Stimulated activated CD4-positive, alpha-beta T cell treated with anti-CD3 and anti-CD28 coated beads, TNF-alpha, amount 100 ng/mL, for 24 hours (primary cell): ENCODE data around the gene MYCBPAP.
"Not testable (repeated sequence)": the region's sequence is repeated elsewhere in the genome, so short reads cannot be mapped to it uniquely, and the experiment has no call there.

ENCODE experiments used
- DNase-seq, 3 experiments: peaks; one replicate each; pipeline ENCODE4 v3.0.0-alpha.2; 2020; ENCODE audit warnings: low read depth in 3 of 3

MYCBPAP gene

GRCh38 chr17:50472286-50472685, 36.0 kb upstream of the MYCBPAP start:
- no peak for DNase-seq

GRCh38 chr17:50472761-50473161, 35.5 kb upstream of the MYCBPAP start:
- DNase-seq: not testable (repeated sequence)

GRCh38 chr17:50473901-50474300, 34.3 kb upstream of the MYCBPAP start:
- DNase-seq: no peak

- DNase-seq: no peak
Measured at GRCh38 chr17:50474523-50474922, 33.7 kb upstream of the MYCBPAP start.

- no peak for DNase-seq
Measured at GRCh38 chr17:50475362-50475761, 32.9 kb upstream of the MYCBPAP start.

- DNase-seq: not testable (repeated sequence)
Measured at GRCh38 chr17:50475775-50476544, 32.3 kb upstream of the MYCBPAP start.

GRCh38 chr17:50476545-50477315, 31.5 kb upstream of the MYCBPAP start:
- no peak for DNase-seq

GRCh38 chr17:50477976-50478375, 30.3 kb upstream of the MYCBPAP start:
- DNase-seq: no peak

- peak; percentile 64 to 80 (median 76) for DNase-seq
Measured at GRCh38 chr17:50478391-50479381, 29.6 kb upstream of the MYCBPAP start, which contains the start of gene RSAD1. Gene RSAD1 (plus strand): TSS chr17:50478860. CDS start chr17:50478885, 25 bp downstream.

GRCh38 chr17:50479522-50480141, 28.6 kb upstream of the MYCBPAP start:
- peak; percentile 27 to 68 (median 48) for DNase-seq

- DNase-seq: no peak
Measured at GRCh38 chr17:50480142-50480764, 28.0 kb upstream of the MYCBPAP start.

- no peak for DNase-seq
Measured at GRCh38 chr17:50480854-50481490, 27.3 kb upstream of the MYCBPAP start.

GRCh38 chr17:50481648-50482047, 26.6 kb upstream of the MYCBPAP start:
- DNase-seq: no peak

- no peak for DNase-seq
Measured at GRCh38 chr17:50482110-50482509, 26.1 kb upstream of the MYCBPAP start.

- peak; percentile 48 to 74 (median 56) for DNase-seq
Measured at GRCh38 chr17:50482516-50482915, 25.7 kb upstream of the MYCBPAP start.

GRCh38 chr17:50483266-50483665, 25.0 kb upstream of the MYCBPAP start:
- DNase-seq: no peak

- no peak for DNase-seq
Measured at GRCh38 chr17:50484386-50485155, 23.7 kb upstream of the MYCBPAP start.

GRCh38 chr17:50487213-50488096, 20.8 kb upstream of the MYCBPAP start:
- DNase-seq: no peak
